Femur (tissue), 1 donor: ENCODE data around the gene PYDC1.
"Not testable (repeated sequence)": the region's sequence is repeated elsewhere in the genome, so short reads cannot be mapped to it uniquely, and the experiment has no call there.

Experiments
- DNase-seq: peaks from one replicate; pipeline ENCODE4 v3.0.0-alpha.2; 2017

PYDC1 gene

DNA sequence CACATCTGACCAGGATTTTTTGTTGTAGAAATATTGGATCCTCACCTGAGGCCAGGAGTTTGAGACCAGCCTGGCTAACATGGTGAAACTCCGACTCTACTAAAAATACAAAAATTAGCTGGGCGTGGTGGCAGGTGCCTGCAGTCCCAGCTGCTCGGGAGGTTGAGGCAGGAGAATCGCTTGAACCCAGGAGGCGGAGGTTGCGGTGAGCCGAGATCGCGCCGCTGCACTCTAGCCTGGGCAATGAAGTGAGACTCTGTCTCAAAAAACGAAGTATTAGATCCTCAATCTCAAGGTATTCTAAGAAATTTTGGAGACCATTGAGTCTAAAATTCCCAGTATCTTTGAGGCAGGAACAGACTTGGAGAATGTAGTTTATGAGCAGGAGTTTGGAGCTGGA, 21.1 kb downstream of the PYDC1 start:
- not testable (repeated sequence) for DNase-seq

DNA sequence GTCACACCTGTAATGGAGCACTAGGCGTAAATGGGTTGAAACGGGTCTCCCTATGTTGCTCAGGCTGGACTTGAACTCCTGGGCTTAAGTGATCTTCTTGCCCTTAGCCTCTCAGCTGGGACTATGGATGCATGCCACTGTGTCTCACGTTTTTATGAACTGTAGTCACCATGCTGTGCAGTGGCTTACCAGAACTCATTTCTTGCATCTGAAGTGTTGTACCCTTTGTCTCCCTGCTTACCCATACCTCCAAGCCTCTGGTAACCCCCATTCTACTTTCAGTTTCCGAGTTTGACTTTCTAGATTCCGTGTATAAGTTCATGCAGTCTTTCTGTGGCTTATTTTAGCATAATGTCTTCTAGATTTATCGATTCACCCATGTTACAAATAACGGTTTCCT, 22.0 kb downstream of the PYDC1 start:
- no peak for DNase-seq

DNA sequence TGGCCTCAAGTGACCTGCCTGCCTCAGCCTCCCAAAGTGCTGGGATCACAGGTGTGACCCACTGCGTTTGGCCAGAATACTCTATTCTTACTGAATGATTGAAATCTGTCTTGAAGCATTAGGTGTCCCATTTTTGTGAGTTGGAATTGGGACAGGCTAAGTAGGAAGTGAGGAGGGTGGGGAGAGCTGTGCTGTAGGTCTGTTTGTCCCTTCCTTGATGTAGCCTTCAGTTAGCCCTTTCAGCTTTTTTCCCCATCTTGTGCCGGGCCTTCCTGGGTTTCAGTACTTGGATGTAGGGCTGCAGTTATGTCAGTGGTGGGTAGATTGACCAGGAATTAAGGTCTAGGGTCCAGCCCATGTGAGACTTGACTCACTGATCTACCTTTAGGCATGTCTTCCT, 23.1 kb downstream of the PYDC1 start:
- DNase-seq, result no peak

DNA sequence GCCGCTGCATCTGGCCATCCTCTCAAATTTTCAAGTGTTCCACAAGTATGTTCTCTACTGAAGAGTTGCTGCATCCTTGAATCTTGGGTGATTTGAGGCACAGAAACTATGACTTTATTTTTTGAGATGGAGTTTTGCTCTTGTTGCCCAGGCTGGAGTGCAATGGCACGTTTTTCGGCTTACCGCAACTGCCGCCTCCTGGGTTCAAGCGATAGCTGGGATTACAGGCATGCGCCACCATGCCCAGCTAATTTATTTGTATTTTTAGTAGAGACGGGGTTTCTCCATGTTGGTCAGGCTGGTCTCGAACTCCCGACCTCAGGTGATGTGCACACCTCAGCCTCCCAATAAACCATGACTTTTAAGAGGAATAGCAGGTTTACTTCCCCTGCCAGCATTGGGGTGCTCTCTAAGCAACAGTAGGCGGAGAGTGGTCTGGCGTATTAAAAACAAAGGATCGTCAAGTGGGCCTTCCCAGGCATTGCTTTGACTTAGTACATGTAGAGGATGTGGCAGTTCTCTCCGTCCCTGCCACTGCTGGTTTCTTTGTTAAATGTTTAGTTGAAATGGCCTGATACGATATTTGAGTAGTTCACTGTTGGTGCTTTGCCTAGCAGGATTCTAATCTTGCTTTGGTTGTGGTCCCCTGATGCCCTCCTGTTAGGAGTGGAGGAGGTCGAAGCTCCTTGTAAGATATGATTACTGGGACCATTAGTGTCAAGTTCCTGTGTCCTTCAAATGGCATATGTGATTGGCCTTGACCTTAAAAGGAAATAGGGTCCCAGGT, 23.9 kb downstream of the PYDC1 start:
- no peak for DNase-seq

DNA sequence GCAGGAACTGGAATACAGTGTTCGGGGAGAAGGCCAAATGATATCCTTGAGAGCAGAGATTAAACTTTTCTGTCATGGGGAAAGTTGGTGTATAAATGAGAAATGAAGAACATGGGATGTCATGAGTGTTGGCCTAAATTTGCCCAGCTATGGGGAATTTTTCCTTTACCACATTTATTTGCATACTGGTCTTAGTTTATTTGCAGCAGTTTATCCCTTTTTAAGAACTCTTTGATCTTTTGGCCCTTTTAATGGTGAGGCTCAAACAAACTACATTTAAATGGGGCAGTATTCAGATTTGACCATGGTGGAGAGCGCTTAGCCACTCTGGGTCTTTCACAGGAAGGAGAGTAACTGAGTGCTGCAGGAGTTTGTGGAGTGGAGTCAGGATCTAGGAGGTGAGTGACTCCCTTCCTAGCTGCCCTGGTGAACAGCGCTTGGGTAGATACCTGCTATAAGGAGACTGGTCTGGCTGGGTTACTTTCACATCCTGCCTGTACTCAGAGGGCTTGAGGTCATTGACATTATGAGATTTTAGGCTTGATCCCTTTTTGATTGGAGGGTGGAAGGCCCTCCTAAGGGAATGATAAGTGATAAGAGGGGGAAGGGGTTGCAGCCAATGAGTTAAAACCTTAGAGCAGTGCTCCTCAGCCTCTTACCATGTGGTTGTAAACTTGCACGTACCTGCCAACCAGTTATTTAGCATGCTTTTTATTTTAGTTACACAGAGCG, 25.1 kb downstream of the PYDC1 start:
- no peak for DNase-seq

DNA sequence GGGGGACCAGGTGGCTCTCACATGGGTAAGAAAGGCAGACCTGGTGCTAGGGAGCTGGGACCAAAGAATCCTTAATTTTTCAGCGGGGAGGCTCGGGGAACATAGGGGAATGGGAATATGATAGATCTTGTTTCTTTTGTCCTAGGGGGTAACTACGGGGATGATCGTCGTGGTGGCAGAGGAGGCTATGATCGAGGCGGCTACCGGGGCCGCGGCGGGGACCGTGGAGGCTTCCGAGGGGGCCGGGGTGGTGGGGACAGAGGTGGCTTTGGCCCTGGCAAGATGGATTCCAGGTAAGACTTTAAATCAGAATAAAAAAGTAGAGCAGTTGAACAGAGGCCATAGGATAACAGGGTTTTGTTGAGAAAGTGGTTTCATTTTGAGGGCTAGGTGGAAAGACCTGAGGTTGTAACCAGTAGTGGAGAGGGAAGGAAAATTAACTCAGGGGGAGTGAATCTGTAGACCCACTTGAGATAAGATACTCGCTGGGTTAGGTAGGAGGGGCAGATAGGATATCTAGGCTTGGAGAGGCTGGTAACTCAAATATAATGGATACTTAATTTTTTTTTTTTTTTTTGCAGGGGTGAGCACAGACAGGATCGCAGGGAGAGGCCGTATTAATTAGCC, 26.0 kb downstream of the PYDC1 start:
- DNase-seq, result no peak

DNA sequence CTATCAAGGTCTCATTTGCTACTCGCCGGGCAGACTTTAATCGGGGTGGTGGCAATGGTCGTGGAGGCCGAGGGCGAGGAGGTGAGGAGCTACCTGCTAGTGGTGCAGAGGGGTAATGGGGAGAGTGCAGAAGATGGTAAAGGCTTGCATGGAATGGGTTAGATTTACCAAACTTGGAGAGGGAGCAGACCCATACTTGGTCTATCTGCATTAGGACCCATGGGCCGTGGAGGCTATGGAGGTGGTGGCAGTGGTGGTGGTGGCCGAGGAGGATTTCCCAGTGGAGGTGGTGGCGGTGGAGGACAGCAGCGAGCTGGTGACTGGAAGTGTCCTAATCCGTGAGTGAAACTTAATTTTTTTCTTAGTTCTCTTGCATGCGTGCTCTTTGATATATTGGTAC, 26.9 kb downstream of the PYDC1 start:
- no peak for DNase-seq

DNA sequence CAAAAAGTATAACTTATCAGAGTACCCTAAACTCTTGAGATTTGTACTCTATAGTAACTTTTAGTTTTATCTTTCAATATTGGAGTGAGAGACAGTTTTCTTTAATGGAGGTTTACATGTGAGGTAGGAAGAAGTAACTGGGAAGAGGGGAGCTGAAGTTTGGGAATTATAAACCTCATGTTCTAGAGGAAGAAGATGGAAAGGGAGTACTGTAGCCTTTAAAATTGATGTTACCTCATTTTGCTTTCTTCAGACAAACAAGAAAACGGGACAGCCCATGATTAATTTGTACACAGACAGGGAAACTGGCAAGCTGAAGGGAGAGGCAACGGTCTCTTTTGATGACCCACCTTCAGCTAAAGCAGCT, 27.5 kb downstream of the PYDC1 start:
- DNase-seq, result no peak

DNA sequence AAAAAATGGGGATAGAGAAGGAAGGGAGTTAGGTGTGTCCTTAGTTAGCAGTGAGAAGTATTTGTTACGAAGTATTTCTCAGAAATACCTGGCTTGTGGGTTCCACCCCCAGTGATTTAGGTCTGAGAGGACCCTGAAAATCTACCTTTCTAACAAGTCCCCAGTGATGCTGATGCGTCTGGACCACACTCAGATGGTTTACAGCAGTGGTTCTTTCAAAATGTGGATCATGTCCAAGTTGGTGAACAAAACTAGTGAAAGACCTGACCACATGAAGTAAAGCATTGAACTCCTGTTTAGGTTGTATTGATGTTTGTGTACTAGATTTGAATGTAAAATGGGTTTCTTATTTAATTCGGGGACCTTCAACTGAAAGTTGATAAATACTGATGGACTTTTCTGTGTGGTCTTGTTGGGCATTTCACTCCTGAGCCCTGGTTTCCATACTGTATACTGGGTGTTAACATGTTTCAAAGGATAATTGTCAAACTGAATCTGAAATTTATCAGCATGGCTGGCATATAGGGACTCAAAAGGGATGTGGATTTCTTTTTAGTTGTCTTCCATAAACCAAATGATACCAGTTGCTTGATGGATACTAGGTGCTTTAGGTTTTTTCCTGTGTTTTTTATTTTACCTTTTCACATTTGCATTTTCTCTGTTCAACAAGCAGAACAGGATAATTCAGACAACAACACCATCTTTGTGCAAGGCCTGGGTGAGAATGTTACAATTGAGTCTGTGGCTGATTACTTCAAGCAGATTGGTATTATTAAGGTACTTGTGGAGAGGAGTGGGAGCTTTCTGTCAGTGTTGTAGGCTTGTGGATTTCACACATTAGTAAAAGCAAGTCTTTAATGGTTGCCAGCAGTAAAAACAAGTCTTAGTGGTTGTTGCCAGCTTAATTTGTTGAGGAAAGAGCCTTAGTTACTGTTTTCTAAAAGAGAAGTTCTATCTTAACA, 28.2 kb downstream of the PYDC1 start:
- DNase-seq, result no peak

DNA sequence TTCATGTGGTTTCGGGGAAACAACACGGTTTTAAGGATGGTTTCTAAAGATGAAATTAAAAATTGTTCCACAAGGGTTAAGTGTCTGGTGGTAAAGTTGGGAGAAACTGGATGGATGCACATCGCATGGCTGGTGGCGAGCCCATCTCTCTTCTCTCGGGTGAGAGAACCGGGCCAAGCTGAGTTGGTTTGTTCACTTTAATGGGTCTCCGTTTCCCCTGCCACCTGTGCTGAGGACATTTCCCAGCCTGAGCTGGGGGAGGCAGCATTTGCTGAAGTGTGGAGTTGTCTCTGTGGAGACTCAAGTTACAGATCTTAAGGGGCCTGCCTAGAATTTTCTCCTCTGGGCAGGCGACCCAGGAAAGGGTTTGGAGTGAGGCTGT, 29.1 kb downstream of the PYDC1 start:
- no peak for DNase-seq

DNA sequence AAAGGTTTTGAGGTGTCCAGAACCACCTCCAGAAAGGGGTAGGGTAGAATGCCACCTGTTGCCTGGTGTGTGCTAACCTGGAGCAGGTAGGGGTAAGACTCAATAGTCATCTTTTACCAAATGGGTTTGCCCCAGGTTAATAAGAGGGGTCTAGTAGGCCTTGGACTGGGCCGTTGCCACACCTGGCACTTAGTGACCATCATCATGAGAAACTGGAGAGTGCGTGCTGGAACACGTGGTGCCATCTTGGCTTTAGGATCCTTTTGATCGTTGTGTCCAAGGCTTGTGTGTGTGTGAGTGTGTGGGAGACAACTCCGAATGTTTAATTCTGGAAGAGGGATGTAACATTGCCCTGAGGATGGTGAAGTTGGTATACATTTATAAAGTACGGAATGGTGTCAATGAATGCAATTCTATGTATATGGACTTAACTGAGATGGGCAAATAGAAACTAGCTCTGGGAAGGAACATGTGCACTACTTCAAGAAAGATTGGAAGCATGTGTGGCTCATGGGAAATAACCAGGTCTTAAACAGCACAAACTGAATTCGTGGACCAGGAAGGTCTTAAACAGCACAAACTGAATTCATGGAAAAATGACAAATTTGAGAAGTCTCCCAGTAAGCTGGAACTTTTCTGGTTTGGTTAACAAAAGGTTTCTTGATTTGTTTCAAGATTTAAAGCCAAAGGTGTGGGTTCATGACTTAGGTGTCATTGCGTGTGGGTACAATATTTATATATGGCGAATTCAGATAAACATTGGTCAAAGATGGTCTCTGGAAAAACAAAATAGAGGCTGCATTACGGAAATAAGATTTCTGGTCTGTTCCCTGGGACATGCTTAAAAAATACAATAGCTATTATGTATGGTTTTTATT, 29.8 kb downstream of the PYDC1 start:
- no peak for DNase-seq

DNA sequence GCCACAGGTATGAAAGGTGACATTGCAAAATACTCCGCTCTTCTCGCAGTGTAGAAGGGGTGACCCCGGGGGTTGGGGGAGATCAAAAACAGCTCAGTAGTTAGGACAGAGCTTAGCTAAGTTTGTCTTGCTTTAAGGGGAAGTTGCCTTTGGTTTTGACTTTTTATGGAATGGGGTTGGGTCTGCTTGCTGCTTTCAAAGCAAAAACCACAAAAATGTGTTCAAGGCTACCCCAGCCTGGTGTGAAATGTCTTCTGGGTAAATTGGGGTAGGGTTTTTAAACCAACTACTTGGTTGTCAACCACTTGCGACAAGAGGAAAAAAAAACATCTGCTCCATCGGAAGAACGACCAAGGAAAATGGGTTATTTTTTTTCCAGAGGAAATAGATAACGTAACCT, 30.8 kb downstream of the PYDC1 start:
- no peak for DNase-seq

DNA sequence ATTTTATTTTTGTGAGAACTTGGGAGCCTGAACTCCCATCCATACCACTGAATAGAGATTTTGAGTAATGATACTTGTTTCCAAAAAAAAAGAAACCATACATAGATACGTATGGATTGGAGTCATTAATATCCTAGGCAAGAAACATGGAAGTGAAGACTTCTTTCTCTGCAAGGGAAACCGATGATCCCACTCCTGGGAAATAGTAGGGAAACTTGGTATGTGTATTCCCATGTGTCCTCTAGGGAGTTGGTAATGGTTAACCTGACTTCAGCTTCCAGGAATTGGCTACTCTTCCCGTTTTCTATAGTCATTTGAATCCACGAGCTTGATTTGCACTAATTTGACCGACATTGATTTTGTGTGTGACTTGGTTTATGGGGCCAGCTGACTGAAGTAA, 31.6 kb downstream of the PYDC1 start:
- DNase-seq, result no peak

DNA sequence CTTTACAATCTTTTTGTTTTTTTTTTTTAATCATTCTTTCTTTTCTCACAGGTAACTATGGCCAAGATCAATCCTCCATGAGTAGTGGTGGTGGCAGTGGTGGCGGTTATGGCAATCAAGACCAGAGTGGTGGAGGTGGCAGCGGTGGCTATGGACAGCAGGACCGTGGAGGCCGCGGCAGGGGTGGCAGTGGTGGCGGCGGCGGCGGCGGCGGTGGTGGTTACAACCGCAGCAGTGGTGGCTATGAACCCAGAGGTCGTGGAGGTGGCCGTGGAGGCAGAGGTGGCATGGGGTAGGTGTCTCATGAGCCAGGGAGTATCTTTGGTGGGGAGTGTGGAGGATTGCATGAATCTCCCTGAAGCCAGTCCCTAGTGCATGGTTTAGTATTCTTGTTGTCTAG, 32.0 kb downstream of the PYDC1 start:
- no peak for DNase-seq

DNA sequence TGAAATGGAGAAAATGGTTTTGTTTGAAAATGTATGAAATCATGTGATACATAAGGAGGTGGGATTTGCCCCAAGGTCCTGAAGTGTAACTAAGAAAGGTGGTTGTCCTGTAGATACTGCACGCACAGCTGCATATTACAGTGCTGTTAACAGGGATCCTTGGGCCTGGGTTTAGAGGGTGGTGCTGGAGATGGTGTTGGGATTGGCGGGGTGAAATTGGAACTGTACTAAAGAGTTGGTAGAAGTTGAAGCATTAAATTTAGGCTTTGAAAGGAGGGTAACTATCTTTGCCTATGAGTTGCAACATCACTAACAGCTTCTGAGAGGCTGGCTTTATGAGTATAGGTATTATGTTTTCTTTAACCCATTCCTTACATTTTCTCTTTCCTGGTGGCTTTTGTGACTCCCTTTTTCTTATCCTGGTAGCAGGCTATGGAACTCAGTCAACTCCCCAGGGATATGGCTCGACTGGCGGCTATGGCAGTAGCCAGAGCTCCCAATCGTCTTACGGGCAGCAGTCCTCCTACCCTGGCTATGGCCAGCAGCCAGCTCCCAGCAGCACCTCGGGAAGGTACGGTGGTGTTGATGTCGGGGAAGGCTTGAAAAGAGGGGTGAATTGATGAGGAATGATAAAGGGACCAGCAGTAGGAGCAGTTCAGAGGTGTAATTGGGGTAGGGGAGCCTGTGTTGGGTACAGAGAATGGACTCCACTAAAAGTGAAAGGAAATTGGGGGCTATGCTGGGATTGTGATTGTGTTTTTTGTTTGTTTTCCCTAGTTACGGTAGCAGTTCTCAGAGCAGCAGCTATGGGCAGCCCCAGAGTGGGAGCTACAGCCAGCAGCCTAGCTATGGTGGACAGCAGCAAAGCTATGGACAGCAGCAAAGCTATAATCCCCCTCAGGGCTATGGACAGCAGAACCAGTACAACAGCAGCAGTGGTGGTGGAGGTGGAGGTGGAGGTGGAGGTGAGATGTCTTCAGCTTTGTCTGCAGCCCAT, 33.2 kb downstream of the PYDC1 start:
- DNase-seq, result no peak

DNA sequence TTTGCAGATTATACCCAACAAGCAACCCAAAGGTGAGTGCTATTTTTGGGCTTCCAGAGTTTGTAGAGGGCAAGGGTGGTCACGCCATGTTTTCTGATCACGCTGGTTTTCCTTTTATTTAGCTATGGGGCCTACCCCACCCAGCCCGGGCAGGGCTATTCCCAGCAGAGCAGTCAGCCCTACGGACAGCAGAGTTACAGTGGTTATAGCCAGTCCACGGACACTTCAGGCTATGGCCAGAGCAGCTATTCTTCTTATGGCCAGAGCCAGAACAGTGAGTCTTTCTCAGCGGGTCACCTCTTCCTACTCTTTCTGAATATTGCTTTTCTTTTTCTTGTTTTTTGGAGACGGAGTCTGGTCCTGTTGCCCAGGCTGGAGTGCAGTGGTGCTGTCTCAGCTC, 34.5 kb downstream of the PYDC1 start:
- no peak for DNase-seq

DNA sequence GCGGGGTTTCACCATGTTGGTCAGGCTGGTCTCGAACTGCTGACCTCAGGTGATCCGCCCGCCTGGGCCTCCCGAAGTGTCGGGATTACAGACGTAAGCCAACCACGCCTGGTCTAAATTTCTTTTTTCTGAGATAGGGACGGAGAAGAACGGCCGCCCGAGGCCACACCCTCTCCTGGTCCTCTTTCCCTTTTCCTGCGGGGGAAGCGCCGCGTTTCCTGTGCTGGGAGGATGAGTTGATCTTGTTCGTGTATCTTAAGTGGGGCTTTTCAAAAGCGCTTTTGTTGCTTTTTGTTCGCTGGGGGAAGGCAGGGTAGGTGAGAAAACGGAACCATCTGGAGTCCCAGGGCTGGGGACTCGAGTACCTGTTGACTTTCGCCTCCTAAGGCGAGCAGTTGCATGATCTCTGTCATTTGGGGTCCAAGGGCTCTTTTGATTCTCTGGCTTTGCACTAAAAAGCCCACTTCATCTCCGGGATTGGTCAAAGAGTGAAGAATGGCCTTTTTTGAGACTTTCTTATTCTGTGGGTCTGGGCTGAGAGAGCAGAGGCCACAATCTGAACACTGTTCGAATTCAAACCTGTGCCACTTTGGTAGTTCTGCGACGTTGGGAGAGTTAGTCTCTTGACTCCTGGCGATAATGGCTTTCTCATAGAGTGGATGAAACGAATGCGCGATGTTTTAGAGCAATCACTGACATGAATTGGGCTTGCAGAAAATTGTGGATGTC, 35.7 kb downstream of the PYDC1 start:
- DNase-seq, result peak; percentile 49

DNA sequence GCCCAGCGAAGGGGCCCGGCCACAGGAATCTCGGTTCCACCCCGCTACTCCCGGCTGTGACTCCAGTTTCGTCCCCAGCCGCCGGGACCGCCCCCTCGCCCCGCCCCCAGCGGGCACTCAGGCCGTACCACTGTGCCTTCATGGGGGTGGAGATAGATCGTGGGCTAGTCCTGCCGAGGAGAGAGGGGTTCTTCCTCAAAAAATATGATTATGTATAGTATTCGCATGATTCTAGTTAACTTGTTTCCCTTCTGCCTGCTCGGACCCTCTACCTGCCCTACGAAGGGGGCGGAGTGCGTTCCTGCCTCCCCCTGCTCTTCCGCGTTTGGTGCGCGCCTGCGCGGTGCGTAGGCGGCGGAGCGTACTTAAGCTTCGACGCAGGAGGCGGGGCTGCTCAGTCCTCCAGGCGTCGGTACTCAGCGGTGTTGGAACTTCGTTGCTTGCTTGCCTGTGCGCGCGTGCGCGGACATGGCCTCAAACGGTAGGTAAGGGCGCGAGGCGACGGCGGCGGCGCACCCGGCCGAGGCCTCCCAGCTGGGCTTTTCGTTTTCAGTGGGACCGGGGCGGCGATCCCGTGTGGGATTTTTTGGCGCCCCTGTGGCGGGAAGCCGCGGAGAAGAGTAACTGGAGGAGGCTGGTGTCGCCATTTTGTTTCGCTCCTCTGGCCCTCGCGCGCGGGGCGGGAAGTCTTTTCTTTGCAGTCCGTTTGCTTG, 37.0 kb downstream of the PYDC1 start, which contains the start of gene FUS:
Gene FUS (plus strand): TSS at position 393 of the 713 bp plus-strand sequence. CDS start 76 bp downstream, at position 469.
- DNase-seq, result peak; percentile 95

DNA sequence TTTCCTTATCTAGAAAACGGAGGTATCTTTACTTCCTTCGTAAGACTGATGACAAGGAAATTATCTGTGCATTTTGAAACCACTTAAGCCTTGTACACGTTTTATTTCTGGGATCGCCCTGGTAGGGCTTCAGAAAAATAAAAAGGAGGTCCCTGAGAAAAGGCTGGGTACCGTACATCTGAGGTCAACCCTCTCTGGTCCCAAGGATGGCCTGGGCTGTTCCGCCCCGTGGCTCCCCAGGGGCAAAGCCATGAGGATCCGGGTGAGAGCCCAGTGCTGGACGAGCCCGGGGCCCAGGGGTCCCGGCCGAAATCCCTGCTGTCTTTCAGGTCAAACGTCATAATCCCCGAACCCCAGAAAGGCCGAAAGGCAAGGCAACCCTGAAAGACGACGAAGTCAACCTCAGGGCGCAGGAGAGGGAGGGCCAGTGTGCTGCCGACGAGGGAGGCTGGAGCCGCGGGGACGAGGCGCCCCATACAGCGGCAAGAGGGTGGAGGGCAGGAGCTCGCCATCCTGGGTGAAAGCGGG, 37.7 kb downstream of the PYDC1 start:
- DNase-seq, result no peak
